GM12865 (cell line): Measurements from ENCODE around the gene FBXO4.
"Not testable (repeated sequence)": the region's sequence is repeated elsewhere in the genome, so short reads cannot be mapped to it uniquely, and the experiment has no call there.

ENCODE experiments used
- DNase-seq: peaks from one replicate; pipeline ENCODE4 v3.0.0; 2010; ENCODE audit warnings: low read depth
- H3K4me3 ChIP-seq: 2 replicates; pipeline ENCODE4 v1.5.1; 2011; ENCODE audit warnings: mild to moderate bottlenecking, low read depth, low read length, control low read depth
- CTCF ChIP-seq: IDR thresholded peaks from 2 replicates; pipeline ENCODE4 v1.5.1; 2011; ENCODE audit warnings: low read length, control low read depth, low read depth, inconsistent platforms; ENCODE audit not compliant: insufficient read depth; ENCODE audit errors: missing control alignments

The FBXO4 gene

GRCh38 chr5:41935544-41935943 is 10.5 kb downstream of the FBXO4 start:
- H3K4me3 ChIP-seq: no peak overlapping the region
- no peak for DNase-seq
- no peak for TF ChIP-seq CTCF

- no peak for TF ChIP-seq CTCF
- H3K4me3 ChIP-seq: no peak overlapping the region
- no peak for DNase-seq
Measured at GRCh38 chr5:41940641-41941040, 15.6 kb downstream of the FBXO4 start.

- not testable (repeated sequence) for H3K4me3 ChIP-seq, DNase-seq
Measured at GRCh38 chr5:41945332-41945955, 20.4 kb downstream of the FBXO4 start.

- TF ChIP-seq CTCF: no peak
- no peak for DNase-seq
- no peak overlapping the region for H3K4me3 ChIP-seq
Measured at GRCh38 chr5:41951224-41951623, 26.1 kb downstream of the FBXO4 start.

GRCh38 chr5:41954286-41954685 is 29.2 kb downstream of the FBXO4 start:
- no peak for TF ChIP-seq CTCF

GRCh38 chr5:41955432-41956024 is 30.4 kb downstream of the FBXO4 start:
- no peak for TF ChIP-seq CTCF
- peak; percentile 21 for DNase-seq
- H3K4me3 ChIP-seq: no peak overlapping the region

More at GRCh38 chr5:41954286-41954685, 29.2 kb downstream of the FBXO4 start:
- H3K4me3 ChIP-seq: no peak overlapping the region
- no peak for DNase-seq

- DNase-seq: no peak
- TF ChIP-seq CTCF: no peak
Measured at GRCh38 chr5:41956943-41957342, 31.9 kb downstream of the FBXO4 start.

More at GRCh38 chr5:41956943-41957342, 31.9 kb downstream of the FBXO4 start:
- no peak overlapping the region for H3K4me3 ChIP-seq
